SU-DHL-6 (cell line): Measurements from ENCODE around the gene C6orf62.

ENCODE experiments used
- EZH2phosphoT487 ChIP-seq: fragments of 200-600 bp; sonication (generic), shearing (Covaris generic); conservative IDR thresholded peaks from 2 replicates; pipeline ENCODE4 v1.6.1; 2018; ENCODE audit warnings: mild to moderate bottlenecking, antibody characterized with exemption, low read length, moderate library complexity, mixed read lengths
- TF ChIP-seq, protein P1 (sequence below): fragments of 200-600 bp; sonication (generic); IDR thresholded peaks from one replicate; pipeline ENCODE4 v1.5.1; 2017; ENCODE audit warnings: antibody characterized with exemption, mild to moderate bottlenecking, low read length, moderate library complexity; ENCODE audit not compliant: insufficient read depth, poor library complexity, severe bottlenecking

- TF ChIP-seq, protein P1, sequence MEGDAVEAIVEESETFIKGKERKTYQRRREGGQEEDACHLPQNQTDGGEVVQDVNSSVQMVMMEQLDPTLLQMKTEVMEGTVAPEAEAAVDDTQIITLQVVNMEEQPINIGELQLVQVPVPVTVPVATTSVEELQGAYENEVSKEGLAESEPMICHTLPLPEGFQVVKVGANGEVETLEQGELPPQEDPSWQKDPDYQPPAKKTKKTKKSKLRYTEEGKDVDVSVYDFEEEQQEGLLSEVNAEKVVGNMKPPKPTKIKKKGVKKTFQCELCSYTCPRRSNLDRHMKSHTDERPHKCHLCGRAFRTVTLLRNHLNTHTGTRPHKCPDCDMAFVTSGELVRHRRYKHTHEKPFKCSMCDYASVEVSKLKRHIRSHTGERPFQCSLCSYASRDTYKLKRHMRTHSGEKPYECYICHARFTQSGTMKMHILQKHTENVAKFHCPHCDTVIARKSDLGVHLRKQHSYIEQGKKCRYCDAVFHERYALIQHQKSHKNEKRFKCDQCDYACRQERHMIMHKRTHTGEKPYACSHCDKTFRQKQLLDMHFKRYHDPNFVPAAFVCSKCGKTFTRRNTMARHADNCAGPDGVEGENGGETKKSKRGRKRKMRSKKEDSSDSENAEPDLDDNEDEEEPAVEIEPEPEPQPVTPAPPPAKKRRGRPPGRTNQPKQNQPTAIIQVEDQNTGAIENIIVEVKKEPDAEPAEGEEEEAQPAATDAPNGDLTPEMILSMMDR, result no peak
- no peak for TF ChIP-seq EZH2phosphoT487
Observed at GRCh38 chr6:24752917-24753492, 34.1 kb upstream of the C6orf62 start.
